CD4-positive, alpha-beta T cell treated with Interleukin-17A for 4 hours (primary cell): ENCODE results near the gene NXN.
"Not testable (repeated sequence)": the region's sequence is repeated elsewhere in the genome, so short reads cannot be mapped to it uniquely, and the experiment has no call there.

Experiments
- DNase-seq: peaks from one replicate; pipeline ENCODE4 v3.0.0-alpha.2; 2020; ENCODE audit warnings: mixed read lengths

NXN gene

DNA sequence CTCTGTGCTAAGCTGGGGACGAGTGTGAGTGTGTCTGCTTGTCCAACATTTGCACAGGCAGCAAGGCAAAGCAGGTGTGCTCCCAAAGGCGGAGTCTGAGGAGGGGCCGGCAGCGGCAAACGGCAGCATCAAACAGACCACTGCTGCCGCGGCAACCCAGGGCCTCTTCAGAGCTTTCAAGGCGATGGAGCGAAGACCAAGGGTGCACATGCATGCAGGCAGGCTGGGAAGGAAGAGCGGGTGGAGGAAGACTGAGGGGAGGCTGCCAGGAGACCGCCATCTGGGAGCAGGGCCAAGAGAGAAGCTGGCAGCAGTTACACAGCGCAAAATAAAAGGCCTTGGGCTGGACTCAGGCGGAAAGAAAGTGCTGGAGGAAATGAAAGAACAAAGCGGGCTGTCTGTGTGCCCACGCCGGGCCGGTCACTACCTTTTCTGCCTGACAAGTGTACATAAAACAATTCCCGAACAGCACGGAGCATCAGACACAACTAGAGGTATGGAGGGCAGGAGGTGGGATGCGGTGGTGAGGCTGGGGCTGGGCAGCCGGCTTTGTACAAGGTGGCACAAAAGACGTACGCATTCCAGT, 25.9 kb upstream of the NXN start:
- no peak for DNase-seq

DNA sequence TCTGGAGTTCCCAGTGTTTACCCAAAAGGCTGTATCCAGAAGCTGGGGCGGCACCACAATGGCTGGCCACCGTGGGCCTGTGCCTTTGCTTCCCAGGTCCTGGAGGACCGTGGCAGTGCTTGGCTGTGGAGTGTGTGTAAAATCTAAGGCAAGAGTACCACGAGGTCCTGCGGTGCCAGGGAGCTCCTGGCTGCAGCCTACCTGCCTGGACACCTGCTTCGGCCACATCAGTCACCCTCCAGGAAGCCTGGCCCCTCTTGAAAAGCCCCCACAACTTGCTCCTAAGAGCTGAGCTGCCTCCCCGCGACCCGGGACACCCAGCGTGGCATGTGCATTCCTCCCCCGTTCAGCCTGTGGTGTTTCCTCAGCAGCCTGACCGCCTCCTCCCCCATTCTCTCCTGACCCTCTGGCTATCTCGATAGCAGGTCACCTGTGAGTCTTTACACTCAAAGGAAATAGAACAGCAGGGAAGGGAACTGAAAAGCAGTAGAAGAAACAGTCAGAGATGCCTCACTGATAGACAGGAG, 25.3 kb upstream of the NXN start:
- no peak for DNase-seq

DNA sequence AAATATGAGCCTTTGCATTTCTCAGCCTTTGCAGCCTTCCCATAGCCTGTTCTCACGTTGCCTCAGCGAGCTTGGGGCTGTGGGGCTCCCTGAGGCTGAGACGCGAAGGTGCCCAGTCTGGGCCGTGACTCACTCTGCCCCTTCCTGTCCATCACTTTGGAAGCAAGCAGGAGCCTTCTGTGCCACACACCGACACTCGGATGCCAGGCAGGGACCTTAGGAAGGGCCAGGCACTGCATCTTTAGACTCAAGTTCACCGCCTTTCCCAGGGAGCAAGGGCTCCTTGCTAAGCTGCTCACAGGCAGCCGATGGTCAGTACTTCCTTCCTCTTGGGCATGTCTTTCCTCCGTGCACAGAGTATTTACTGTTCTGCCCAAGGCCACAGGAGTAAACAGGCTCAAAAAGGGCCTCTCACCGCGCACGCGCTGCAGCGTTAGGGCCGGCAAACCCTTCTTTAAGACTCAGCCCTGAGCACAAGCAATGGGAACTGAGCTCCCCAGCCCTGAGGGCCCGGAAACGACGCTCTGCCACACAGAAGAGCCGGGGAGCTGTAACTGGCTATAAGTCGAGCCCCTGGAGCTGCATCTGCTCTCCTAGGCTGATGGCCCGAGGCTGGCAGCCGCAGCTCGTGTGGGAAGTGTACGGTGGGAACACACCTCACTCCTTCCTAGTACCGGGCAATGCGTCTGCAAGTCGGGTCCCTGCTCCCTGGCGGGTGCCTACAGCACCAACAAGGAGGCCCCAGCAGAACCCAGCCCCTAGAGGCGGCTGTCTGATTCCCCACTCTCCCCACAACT, 24.6 kb upstream of the NXN start:
- no peak for DNase-seq

DNA sequence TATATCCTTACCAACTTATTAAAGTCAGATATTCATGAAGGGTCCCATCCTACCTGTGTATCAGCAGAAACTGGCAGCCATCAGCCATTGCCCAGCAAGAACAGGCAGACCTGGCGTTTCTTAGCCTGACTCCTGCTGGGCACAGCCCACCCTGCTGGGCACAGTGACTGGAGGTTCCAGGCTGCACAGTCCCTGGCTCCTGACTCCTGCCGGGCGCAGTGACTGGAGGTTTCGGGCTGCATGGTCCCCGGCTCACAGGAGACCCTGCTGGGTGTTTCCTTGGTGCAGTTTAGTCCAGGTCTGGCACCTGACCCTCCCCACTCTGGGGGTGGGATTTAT, 24.0 kb upstream of the NXN start:
- no peak for DNase-seq

DNA sequence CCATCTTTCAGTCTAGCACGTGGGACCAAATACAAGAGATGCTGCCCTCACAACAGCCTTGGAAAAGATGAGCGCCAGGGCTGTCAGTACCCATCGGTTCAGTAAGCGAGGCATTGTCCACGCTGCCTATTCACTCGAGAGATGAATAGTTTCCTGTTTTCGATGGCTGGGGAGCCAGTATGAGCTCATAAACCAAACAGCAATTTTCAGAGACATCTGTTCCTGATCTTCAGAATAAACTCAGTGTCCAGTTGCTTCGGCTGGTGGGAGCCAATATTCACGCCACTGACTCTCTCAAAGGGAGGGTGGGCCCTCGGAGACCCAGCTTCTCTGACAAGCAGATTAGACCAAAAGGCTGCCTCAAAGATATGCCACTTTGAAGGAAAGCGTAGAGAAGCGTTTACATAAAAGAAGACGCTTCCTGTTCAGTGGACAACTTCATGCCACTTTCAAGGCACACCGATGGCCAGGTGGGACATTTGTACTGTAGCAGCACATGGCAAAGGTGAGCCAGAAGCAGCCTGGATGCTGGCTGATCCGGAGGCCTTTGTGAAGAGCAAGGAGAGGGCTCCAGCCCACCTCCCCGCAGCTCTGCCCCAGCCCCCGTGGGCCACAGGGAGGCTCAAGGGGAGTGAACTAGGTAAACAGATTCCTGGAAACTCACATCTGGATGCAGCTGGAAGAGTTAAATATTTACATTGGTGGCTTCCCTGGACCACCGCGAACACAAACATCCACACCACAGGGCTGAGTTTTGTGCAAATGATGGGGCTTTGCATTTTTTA, 23.4 kb upstream of the NXN start:
- no peak for DNase-seq

DNA sequence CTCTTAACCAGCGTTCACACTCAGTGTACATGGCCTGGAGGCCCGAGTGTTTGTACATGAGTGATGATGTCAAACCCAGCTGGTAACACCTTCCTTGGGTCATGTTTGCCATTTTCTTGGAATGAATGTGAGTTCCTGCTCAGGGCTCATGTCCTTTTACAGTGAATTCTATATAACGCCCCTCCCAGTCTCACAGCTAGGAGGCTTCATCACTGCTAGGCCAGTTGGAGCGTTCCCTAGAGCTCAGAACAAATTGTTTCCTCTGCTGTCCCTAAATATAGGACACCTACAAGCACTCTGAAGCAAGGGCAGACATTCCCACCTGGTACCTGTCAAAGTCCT, 22.8 kb upstream of the NXN start:
- DNase-seq = no peak

DNA sequence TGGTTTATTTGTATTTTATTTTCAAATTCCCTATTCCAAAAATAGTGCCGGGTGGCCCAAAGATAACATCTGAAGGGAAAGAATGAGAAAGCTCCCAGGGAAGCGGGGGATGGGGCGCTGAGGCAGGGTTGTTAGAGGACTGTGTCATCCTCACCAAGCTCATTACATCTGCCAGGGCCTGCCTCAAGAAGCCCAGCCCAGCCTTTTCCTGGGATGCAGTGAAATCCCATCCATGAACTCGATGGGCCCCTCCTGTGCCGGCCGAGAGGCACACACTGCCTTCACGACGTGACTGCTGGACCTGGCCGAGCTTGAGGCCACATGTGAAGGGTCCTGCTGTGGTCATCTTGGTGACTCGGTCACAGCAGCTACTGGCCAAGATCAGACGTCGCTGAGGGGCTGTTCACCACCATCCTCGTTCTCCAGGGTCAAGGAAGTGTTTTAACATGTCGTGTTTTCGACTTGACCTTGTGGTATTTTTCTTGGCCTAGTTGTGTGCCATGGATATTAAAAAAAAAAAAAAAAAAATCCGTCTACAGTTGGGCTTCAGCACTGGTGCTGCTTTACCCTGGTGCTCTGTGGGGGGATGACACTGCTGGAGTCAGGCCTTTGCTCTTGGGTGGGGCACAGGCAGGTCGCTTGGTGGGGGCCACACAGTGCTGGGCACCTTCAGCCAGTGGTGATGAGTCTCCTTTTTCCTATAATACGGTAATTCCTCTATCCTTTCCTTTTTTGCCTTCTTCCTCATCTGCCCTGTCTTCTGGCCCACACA, 22.2 kb upstream of the NXN start:
- no peak for DNase-seq

DNA sequence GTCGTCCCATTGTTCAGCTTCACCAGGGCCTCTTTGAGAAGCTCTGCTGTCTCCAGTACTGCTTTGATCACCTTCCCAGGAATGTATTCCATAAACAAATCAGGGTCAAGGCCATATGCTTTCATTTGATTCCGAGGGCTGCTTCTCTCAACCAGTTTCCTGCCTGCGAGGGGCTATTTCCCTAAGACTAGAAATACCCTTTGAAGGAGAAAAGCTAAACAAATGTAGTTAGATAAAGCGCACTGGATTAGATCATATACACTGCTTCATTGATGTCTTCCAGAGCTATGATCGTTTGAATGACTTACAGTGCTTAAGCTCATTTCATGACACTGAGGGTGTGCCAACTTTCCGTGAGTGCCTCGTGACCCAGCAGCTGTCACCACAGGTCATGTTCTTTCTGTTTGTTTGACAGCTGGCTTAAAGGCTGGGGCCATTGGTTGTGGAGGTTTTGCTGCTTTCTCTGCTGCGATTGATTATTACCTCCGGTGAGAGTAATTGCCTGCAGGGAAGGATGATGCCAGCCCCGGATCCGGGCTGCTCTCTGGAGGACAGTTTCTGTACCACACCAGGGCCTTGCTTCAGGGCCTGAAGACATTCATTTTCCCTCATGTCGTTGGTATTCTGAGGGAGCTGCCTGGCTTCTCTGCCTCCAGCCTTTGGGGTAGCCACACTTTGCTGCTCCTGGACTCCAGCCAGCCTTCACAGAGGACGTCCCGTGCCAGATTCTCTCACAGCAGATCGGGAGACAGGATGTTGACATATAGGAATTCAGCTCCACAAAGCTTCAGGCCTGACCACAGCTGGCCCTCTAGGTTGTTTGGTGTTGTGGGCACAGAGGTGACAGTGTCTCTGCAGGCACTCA, 21.3 kb upstream of the NXN start:
- DNase-seq = no peak

DNA sequence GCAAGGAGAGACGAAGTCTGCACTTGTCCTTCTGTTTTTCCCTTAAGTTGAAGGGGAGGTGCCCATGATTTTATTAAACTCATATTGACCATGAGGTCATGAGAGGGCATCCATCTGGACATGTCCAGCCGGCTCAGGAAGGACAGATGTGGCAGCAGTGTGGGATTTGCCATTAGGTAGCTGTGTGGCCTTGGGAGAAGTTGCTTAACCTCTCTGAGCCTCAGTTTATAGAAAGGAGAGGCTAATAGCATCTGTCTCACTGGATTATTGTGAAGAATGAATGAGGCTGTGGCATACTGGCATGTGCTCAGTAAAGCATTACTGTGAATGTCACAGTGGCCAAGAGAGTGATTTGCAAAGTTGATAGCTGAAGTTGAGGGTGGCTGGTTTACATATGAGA, 18.5 kb upstream of the NXN start:
- no peak for DNase-seq

DNA sequence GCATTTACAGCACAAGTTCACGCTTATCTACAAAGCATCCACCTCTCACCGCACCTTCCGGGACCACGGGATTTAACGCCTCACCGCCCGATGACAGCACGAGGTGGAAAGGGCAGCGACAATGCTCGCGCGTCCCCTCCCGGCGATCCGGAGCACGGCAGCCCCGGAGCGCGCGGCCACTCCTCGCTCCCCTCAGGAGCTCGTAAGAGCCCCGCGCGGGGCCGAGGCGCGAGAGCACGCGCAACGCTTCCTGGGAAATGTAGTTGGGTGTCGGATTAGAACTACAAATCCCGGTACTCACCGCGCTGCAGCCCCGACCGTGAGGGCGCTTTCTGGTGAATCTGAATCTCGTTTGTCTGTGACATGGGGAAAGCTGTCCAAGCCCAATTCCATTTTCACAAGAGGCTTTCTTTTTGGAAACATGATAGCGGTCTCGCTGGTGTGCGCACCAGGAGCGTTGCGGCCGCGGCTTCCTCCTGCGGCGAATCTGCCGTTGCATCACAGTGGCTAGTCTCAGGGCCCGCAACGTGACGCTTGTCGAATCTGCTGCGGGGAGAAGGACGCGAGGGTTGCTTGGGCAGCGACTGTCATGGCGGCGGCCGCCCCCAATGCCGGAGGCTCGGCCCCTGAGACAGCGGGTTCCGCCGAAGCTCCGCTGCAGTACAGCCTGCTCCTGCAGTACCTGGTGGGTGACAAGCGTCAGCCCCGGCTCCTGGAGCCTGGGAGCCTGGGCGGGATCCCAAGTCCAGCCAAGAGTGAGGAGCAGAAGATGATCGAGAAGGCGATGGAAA, 17.2 kb upstream of the NXN start, which contains the start of gene TIMM22:
TSS of gene TIMM22 (plus strand) at position 576 of the 791 bp plus-strand sequence. CDS start at position 590, 14 bp downstream.
- DNase-seq = peak; percentile 93

DNA sequence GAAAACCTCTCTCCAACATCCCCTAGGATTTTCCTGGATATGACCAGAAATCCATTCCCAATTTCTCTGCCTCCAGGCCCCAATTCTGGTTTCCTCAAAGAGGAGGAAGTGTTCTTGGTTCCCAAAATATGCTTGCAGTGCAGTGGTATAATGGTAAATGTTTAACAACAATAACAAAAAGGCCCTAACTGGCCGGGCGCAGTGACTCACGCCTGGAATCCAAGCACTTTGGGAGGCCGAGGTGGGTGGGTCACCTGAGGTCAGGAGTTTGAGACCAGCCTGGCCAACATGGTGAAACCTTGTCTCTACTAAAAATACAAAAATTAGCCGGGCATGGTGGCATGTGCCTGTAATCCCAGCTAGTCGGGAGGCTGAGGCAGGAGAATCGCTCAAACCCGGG, 15.7 kb upstream of the NXN start:
- not testable (repeated sequence) for DNase-seq

DNA sequence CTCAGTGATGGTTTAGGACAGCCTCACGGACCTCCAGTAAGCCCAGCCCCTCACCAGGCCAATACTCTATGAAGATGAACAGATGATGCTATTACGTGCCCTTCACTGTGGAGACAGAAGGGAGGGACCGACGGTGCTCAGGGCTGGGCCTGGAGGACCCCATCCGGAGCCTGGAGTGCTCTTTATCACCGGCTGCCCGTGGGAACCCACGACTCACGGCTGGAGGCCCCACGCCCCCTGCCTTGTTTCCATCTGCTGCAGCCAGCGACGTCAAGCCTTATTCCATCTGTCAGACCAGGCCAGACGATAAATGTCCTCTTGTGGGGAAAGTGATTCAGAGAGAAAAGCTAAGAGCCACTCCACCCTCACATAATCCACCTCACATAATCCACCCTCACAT, 13.4 kb upstream of the NXN start:
- no peak for DNase-seq

DNA sequence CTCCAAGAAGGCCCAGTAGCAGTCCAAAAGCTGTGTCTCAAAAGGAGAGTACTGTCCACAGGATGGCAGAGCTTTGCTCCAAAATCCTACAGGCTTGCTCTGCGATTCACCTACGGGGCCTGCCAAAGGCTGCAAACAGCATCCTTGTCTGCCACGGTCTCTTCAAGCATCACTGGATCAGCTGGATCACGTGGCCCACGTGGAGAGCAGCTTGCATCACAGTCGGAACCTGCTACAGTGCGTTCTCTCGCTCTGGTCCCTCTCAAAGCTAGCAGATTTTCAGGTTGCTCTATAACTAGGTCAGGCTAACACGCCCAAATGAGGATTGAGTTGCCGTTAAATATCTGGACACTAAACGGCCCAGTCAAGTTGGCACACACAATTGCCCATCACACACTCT, 9.0 kb upstream of the NXN start:
- no peak for DNase-seq

DNA sequence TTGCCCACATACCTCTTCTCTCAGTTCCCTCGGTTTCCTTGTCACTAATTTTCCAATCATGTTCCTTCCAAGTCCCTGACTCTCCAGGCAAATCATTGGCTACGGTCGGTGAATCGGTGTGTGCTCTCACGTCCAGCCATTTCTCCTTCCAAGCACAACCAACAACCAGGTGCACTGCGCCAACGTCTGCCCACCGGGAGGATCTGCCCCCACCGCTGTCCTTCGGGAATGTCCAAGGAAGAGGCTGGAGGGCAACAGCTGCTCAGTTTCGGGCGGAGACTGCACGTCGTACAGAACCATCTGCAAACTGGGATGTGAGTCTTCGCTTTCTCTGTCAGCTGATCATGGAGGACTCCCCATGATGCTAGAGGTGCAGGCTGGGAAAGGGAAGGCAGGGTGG, 8.4 kb upstream of the NXN start:
- DNase-seq = no peak

DNA sequence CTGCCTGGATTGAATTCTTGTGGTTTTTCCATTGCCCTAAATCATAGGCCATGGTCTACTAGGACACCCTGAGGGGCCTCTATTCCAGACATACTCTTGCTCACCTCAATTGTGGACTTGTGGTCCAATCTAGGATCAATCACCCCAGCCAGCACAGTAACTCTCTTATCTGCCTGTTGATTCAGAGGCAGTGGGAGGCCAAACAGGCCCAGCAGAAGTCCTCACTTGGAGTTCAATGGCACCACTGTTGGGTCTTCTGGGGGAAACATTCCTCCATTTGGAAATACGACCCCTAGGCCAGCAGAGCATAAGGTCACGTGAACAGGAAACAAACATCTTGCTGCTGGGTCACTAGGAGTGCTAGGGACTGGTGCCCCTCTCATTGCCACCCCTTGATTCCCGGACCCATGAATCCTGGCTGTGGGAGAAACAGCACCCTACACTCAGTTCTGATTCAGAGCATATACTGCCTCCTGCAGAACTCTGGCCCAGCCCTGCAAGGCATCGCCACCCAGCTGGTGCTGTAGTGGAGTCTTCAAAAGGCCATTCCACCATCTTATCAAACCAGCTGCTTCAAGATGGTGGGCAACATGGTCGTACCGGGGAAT, 6.8 kb upstream of the NXN start:
- no peak for DNase-seq

DNA sequence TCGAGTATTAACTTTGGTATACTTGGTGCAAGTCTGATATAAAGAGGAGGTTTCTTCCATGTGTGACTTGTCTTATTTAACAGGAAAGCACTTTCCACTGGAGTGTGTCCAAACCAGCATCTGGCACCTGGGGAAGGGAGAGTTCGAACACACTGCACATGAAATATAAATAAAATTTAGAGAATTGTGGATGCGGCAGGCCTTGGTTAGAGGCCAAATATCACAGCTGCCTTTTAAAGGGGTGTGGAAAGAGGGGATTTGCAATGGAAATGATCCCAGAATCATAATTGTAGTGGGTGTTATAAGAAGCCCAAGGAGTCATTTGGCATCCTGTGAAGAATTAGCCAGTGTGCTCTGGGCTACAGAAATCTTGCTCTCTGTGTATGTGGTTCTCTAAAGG, 4.3 kb upstream of the NXN start:
- DNase-seq = no peak

DNA sequence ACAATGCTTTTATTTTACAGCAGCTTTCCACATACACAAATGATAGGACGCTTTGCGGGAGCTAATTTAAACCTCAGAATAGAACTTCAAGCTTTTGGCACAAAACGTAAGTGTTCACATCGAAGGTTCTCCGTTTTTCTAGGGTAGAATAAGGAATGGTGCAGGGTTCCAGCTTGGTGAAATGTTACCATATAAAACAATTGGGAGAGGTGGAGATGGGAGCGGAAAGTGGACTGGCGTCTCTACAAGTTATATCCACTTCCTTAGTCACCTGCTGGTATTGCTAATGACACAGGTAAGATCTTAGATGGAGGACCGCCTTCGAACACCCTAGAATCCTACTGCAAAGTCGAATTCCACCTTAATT, 1.7 kb upstream of the NXN start:
- no peak for DNase-seq

DNA sequence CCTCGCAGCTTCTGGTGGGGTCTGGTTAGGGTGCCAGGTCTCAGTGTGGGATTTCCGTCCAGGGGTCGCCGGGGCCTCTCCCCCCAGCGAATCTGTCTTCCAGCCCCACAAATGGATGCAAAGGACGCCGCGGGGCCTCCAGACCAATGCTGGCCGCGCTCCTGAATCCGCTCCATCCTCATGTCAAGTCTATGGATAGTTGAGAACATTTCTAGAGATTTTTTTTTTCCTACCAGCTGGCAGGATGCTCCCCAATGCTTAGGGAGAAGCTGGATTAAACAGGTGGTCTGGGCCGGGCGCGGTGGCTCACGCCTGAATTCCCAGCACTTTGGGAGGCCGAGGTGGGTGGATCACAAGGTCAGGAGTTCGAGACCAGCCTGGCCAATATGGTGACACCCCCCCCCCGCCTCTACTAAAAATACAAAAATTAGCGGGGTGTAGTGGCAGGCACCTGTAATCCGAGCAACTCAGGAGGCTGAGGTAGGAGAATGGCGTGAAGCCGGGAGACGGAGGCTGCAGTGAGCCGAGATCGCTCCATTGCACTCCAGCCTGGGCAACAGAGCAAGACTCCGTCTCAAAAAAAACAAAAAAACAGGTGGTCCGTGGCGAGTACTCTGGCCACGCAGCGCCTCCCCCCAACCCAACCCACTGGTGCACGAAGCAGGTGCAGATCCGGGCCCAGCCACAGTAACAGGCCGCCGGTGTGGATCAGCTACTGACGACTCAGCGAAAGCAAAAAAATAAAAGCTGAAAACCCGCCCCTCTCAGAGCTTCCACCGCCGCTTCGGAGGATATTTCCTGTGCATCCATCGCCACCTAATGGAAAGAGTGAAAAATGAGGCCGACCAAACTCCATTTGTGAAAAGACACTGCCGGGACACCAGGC, 1.1 kb upstream of the NXN start:
- peak; percentile 83 for DNase-seq

DNA sequence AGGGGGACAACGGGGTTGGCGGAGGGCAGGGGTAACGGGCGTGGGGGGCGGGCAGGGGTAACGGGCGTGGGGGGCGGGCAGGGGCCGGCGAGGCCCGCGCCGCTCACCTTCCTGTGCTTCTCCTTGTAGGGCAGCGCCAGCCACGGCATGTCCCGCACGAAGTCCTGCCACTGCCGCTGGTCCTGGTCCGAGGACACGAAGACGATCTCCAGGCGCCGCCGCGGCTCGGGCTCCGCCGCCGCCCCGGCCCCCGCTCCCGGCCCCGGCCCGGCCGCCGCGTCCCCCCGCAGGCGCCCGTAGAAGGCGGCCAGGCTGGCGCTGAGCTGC, 401 bp downstream of the NXN start:
- DNase-seq = no peak
